NK-92 (cell line): ENCODE measurements around the gene SFSWAP.
"Not testable (repeated sequence)": the region's sequence is repeated elsewhere in the genome, so short reads cannot be mapped to it uniquely, and the experiment has no call there.

Source experiments
- DNase-seq: peaks from one replicate; lab custom pipeline; 2025; ENCODE audit not compliant: unreplicated experiment; lab: John Stamatoyannopoulos, UW

Gene SFSWAP

DNA sequence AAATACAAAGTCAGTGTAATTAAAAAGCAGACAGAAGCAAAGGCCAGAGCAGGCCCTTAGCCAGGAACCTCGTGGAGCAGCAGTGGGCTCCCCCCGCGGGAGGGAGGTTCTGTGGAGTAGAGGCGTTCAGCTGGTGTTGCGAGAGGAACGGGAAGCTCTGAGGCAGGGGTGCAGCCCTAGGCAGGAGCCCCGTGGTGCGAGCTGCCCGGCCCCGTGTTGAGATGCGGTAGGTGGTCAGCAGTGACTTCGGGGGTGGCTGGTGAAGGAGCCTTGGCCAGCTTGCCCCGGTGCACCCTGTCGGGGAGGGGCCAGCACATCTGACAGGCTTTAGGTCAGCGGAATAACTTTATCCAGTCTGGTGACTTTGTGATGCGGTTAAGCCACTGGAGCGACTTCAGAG is 46.2 kb downstream of the SFSWAP start:
- no peak for DNase-seq

DNA sequence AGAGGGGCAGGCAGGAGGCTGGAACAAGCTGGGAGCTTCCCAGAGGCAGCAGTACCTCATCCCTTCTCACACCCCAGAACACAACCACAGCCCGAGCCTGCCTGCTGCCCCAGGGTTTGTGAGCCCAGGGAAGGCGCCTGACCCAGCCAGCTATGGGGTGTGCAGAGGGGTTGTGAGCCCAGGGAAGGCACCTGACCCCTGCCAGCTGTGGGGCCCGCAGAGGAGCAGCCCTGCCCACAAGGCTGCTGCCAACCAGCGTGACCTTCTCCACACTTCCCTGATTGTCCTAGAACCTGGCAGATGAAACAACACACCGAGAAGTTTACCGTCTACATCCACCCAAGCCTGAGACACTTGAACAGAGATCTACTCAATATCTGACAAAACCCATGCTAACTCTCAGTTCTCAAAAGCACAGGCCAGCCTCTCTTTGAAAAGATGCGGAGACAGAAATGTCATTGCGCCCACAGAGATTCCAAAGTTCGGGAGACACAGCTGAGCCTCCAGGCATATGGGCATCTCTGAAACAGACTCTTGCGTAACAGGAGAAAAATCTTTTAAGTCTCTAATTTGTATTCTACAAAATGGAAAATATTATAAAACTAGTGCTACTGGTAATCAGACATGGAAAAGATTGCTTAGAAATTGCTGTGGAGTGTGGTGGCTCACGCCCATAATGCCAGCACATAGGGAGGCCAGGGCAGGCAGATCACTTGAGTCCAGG is 47.3 kb downstream of the SFSWAP start:
- DNase-seq = no peak

GRCh38 chr12:131759176-131759575 is 48.3 kb downstream of the SFSWAP start:
- no peak for DNase-seq

DNA sequence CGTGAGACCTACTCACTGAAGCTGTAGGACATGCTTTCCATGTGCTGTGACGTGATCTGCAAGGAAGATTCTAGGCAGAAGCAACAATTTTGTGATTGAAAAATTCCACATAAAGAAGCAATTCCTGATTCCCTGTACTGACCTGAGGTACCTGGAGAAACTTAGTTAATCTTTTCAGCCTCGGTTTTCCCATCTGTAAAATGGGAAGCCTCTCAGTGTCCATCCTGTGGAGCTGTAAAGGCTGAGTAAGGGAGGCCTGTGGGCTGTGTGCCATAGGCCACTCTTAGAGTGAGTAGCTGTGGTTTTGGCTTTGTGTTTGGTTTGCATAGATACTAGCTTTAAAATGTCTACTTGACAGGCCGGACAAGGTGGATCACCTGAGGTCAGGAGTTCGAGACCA is 50.7 kb downstream of the SFSWAP start:
- DNase-seq = no peak

DNA sequence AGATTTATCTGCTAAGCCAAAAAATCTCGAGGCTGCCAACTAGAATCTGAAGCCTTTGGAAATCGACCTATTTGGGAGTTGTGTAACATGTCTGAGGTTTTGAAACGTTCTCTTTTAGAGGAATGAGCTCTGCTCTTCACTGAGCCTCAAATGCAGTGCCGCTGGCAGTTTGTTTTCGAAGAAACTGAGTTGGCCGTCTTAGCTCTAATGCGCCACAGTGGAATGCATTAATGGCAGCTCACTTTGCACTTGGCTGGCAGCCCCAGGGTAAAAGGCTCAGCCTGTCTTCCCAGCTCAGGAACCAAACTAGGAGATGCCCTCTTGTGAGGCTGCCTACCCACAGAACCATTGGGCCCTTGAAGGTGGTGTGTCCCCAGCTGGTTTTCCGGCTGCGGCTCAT is 53.8 kb downstream of the SFSWAP start:
- no peak for DNase-seq

DNA sequence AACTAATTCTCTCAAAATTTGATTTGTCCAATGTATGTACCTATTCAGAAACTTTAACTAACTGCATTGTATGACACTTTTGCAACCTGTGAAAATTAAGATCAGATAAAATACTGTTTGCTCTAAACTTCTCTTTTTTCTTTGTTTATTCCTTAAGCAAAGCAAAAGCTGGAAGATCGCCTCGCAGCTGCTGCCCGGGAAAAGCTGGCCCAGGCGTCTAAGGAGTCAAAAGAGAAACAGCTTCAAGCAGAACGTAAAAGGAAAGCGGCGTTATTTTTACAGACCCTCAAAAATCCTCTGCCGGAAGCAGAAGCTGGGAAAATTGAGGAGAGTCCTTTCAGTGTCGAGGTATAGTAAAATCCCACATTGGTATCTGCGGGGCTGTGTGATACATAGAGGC is 55.1 kb downstream of the SFSWAP start:
- no peak for DNase-seq

DNA sequence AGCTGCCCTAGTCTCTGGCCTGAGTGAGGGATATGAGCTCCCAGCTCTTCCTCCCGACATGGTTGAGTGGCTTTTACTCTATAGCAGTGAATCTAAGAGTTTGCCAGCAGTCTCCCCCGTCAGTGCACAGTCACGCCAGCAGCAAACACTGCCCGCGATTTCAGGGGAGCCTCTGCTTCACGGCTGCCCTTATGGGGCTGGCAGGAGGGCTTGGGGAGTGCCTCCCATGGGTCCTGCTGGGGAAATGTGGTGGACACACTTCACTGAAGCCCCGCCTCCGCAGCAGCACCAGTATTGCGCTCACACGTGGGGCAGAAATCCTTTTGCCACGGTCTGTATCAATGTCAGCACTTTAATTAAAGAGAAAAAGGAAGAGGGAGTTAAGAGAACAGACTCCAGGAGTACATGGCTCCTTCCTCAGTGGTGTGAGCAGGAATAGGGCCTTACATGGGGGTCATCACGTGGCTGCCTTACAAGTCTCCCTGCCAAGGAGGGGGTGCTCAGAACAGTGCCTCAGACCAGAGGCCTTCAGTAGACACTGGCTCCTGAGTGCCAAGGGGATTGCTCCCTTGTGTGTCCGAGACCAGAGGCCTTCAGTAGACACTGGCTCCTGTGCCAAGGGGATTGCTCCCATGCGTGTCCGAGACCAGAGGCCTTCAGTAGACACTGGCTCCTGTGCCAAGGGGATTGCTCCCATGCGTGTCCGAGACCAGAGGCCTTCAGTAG is 55.7 kb downstream of the SFSWAP start:
- DNase-seq = no peak

- DNase-seq = no peak
Observed at GRCh38 chr12:131770120-131770519, 59.2 kb downstream of the SFSWAP start.

- no peak for DNase-seq
Observed at GRCh38 chr12:131771965-131772364, 61.1 kb downstream of the SFSWAP start.

DNA sequence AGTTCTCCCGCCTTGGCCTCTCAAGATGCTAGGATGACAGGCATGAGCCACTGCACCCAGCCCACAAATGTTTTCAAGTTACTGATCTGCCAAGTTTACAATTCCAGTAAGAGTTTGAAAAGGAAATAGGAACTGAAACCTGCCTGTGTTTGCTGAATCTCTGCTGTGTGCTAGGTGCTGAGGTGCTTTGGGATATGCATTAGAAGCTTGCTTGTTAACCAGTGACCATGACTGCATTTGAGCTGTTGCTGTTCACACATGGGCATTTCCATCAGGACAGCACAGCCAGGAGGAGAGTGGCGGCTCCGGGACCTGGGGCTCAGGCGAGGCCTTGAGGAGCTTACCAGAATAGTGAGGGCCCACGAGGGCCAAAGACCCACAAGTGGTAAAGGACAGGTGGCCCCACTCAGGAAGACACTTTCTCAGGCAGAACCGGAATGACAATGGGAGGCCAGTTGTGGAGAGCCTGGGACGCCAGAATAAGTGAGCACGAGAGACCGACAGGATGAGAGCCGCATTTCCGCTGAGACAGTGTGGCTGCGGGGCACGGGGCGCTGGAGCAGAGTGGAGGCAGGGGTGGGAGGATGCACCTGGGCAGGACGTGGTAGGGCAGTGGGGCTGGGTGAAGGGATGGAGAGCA is 62.8 kb downstream of the SFSWAP start:
- DNase-seq = no peak

DNA sequence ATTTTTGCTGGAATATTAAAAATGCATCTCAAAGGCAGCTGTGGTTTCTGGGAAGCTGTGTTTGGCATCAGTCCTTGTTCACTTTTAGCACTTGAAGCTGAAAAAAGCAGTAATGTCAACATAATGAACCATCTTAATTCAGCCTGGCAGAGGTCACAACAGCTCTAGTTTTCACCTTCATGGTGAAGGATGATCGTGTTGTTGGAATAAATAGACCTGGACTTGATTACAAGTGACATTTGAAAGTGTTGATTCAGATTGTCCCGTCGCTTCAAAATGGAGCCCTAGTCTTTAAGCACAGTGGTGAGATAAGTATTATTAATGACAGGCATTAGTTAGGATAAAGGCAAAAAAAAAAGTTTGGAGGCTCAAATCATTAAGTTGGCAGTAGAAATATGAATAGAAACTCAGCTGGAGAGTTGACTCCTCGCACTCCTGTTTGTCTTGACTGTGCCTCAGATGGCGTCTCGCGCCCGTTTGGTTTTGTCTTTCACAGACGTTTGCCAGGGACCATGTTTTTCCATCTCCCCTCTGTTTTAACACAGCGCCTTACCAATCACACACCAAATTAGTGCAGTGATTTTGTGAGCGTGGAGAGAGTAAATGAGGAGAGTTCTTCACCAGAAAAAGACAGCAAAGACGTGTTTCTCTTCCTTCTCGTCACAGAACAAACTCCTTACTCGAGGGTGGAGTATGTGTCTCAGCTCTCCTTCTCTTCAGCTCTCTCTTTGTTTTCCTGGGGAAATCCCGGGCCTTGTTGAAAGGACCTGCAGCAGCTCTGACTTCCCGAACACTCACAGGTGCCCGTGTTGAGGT is 63.9 kb downstream of the SFSWAP start:
- DNase-seq = no peak

DNA sequence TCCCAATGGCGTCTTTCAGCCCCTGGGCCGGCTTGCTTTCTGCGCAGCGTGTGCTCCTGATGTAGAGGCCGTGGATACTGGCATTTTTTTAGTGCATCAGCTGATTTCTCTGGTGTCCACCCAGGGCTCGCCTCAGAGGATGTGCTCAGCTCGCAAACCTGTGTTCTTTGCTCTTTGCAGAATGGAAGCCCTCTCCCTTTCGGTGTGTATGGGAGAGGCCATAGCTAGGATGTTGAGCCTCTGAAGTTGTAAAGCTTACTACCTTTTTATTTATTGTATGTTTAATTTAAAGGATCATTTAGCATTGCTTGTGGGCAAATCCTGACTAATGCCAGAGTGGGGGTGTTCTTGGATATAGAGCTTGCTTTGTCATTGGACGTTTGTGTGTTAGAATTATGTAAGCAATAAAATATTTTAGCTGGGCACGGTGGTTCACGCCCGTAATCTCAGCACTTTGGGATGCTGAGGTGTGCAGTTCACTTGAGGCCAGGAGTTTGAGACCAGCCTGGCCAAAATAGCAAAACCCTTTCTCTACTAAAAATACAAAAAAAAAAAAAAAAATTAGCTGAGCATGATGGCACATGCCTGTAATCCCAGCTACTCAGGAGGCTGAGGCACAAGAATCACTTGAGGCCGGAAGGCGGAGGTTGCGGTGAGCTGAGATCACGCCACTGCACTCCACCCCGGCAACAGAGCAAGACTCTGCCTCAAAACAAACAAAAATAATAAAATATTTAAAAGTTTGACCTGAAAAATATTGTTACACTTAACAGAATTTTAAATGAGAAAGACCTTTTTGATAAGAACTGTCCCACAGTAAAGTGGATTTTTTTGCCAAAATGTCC is 64.7 kb downstream of the SFSWAP start:
- no peak for DNase-seq

GRCh38 chr12:131776237-131776889 is 65.5 kb downstream of the SFSWAP start:
- no peak for DNase-seq

DNA sequence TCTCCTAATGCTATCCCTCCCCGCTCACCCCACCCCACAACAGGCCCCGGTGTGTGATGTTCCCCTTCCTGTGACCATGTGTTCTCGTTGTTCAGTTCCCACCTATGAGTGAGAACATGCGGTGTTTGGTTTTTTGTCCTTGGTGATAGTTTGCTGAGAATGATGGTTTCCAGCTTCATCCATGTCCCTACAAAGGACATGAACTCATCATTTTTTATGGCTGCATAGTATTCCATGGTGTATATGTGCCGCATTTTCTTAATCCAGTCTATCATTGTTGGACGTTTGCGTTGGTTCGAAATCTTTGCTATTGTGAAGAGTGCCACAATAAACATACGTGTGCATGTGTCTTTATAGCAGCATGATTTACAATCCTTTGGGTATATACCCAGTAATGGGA is 66.4 kb downstream of the SFSWAP start:
- not testable (repeated sequence) for DNase-seq

DNA sequence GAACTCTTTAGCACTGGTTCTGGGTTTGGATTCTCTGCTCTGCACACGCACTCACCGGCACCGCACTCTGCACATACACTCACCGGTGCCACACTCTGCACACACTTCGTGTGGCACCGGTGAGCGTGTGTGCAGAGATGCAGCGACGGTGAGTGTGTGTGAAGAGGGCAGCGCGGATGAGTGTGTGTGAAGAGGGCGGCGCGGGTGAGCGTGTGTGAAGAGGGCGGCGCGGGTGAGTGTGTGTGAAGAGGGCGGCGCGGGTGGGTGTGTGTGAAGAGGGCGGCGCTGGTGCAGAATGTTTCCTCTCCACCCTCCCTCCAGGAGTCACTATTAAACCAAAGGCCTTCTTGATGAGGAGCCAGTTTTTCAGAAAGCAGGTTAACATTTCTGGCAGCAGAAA is 68.1 kb downstream of the SFSWAP start:
- no peak for DNase-seq

GRCh38 chr12:131782061-131782460 is 71.2 kb downstream of the SFSWAP start:
- DNase-seq = no peak

GRCh38 chr12:131783915-131784541 is 73.1 kb downstream of the SFSWAP start:
- DNase-seq = no peak

DNA sequence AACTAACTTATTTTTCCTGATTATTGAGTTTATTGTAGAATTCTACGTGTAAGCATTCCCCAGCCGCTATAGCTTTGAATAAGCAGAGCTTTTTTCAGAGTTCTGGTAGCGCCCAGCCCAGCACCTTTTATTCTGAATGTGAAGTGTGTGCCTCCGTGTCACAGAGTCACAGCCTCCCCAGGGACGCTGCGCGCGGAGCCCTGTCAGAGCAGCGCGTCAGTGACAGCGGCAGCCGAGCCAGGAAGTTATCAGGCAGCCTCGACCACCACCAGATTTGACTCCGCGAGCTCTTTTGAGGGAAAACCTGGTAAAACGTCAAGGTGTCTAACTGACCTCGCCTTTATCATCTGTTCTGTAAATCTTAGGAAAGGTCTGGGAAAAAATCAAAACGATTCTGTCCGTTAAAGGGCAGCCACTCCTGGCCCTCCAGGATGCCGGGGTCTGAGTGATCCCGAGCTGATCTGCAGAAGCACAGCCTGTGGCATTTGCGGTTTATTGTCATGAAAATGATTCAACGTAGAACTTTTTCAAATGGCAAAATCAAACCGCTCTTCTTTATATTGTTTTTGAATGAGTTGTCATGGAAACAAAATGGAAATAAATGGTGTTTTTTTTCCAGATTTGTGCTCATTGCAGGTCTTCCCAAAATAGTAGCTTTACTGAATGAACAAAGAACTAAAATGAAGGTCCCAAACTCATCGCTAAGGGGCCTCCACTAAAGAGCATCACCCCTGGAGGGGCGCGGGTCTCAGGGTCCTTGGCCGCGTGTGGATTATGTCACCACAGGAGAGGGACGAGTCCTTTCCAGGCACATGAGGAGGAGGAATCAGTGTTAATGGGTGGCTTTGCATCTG is 74.2 kb downstream of the SFSWAP start:
- no peak for DNase-seq
